IPS-18c (cell line): ENCODE results near the gene HKDC1.
"Not testable (repeated sequence)": the region's sequence is repeated elsewhere in the genome, so short reads cannot be mapped to it uniquely, and the experiment has no call there.

ENCODE experiments used
- H3K4me3 ChIP-seq: 2 replicates; pipeline ENCODE4 v1.7.0; 2013; ENCODE audit warnings: low read depth, mild to moderate bottlenecking, low read length, moderate library complexity; ENCODE audit not compliant: insufficient read depth
- H3K9me3 ChIP-seq: one replicate; pipeline ENCODE4 v1.6.1; 2013; ENCODE audit warnings: mild to moderate bottlenecking, low read length, moderate library complexity; ENCODE audit not compliant: control insufficient read depth, insufficient read depth

The HKDC1 gene

DNA sequence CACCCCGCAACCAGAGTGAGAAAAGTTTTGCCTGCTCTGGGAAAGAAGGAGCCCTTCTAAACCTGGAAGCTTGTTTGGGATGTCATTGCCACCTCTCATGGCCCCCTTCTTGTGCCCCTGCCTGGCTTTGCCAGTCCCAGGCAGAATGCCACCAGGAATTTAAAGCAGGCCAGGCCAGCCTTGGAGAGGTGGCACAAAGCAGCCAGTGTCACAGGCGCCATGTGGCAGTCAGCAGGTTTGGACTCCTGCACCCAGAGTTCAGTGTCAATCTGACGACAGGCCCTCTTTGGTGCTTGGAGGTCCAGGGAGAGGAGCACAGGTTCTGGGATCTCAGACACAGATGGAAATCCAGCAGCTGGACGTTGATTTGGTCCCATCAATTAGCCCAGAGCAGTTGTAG lies 70.9 kb downstream of the HKDC1 start:
- Histone ChIP-seq H3K9me3 (peaks cover 3% of the 10 kb centered on the region), H3K4me3 (no peak overlapping the region)

DNA sequence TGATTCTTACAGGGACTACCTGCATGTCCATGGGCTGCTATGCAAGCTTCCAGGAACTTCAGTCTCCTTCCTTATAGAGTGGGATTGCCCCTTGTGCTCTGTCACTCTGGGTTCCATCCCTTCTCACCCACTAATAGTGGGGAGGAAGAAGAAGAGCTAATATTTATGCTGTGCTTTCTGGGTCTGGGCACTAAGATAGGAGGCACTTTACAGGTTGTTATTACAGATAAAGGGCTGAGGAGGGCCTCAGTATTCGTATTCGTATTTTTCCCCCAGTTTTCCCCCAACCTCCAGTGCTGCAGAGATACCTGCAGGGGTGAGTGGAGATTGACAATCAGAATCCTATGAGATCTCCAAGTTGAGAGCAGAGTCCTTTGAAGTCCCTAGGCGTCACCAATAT lies 72.3 kb downstream of the HKDC1 start:
- no peak overlapping the region for H3K4me3 ChIP-seq
- peaks cover 3% of the 10 kb centered on the region for H3K9me3 ChIP-seq

DNA sequence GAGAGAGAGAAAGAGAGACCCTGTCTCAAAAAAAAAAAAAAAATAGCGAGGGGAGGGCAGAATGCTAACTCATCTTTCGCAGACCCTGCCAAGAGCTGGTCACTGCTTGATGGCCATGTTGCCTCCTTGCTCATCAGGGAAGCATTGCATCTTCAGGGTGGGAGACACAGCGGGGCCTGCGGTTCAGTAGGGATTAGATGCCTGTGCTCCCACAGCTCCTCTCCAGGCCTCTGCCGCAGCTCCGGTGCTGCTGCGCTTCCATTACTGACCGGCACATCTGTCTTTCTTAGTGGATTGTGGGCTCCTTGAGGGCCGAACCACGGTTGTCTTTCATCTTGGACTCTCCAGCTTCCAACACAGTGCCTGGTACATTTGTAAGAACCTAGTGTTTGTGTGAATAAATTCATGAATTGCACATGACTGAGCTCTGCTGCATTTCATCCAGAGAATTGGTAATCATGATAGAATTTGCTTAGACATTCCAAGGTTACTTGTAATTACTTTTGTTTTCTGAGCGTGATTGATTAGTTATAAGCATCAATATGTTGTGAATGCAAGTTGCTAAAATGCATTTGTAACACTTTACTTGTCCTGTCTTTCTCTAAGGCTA lies 75.0 kb downstream of the HKDC1 start:
- peaks cover 3% of the 10 kb centered on the region for H3K9me3 ChIP-seq
- H3K4me3 ChIP-seq, result no peak overlapping the region

DNA sequence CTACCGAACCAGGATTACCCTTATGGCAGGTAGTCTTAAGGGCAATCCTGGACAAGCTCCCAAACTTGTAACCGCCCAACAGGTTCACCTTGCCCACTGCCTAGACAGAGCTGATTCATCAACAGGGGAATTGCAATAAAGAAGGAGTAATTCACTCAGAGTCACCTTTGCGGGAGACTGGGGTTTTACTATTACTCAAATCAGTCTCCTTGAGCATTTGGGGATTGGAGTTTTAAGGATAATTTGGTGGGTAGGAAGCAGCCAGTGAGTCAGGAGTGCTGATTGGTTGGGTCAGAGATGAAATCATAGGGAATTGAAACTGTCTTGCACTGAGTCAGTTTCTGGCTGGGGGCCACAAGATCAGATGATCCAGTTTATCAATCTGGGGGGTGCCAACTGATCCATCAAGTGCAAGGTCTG lies 83.5 kb downstream of the HKDC1 start:
- Histone ChIP-seq H3K4me3 (no peak overlapping the region), H3K9me3 (peaks cover 2% of the 10 kb centered on the region)

DNA sequence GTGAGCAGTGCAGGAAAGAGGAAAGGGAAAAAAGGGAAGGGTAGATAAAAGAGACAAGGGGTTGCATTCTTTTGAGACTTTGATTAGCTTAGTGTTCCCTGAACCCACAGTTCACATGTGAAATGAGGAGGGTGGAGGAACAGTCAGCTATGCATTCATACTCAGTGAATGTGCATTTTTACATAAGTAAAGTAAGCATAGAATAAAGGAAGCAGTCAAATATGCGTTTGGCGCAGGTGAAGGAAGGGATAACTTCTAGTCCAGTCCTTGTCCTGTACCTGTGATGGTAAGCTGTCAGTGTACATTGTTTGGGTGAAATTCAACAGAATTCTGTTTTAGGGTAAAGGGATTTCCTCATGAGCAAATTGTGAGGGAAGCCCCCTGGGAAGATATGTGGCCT lies 86.3 kb downstream of the HKDC1 start:
- no peak overlapping the region for H3K4me3 ChIP-seq
- no peaks in the 10 kb centered on the region for H3K9me3 ChIP-seq

GRCh38 chr10:69307434-69307833 lies 87.3 kb downstream of the HKDC1 start:
- Histone ChIP-seq H3K9me3 (no peaks in the 10 kb centered on the region), H3K4me3 (no peak overlapping the region)

DNA sequence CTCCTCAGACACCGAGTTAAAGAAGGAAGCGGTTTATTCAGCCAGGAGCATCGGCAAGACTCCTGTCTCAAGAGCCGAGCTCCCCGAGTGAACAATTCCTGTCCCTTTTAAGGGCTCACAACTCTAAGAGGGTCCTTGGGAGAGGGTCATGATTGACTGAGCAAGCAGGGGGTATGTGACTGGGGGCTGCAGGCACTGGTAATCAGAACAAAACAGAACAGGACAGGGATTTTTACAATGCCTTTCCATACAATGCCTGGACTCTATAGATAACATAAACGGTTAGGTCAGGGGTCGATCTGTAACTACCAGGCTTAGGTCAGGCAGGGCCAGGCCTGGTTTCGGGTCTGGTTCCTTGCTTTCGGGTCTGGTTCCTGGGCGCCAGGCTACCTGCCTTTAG lies 88.2 kb downstream of the HKDC1 start:
- not testable (repeated sequence) for H3K4me3 ChIP-seq, H3K9me3 ChIP-seq

DNA sequence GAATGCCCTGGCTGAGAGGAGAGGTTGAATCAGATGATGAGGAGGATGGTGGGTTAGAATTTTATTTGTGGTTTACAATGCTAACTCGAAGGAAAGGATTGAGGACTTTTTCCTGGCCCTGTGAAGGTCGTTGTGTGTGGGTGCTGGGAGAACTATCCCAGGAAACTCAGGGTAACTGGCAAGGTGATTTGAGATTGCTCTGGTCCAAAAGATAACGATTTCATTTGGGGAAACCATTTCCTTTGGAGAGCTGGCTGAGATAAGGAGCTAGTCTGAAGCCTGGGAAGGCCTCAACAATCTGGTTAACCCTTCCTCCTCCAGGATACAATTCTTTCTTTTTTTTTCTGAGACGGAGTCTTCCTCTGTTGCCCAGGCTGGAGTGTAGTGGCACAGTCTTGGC lies 91.2 kb downstream of the HKDC1 start:
- H3K9me3 ChIP-seq, result peaks cover 2% of the 10 kb centered on the region
- no peak overlapping the region for H3K4me3 ChIP-seq

GRCh38 chr10:69312528-69312927 lies 92.4 kb downstream of the HKDC1 start:
- no peak overlapping the region for H3K4me3 ChIP-seq

DNA sequence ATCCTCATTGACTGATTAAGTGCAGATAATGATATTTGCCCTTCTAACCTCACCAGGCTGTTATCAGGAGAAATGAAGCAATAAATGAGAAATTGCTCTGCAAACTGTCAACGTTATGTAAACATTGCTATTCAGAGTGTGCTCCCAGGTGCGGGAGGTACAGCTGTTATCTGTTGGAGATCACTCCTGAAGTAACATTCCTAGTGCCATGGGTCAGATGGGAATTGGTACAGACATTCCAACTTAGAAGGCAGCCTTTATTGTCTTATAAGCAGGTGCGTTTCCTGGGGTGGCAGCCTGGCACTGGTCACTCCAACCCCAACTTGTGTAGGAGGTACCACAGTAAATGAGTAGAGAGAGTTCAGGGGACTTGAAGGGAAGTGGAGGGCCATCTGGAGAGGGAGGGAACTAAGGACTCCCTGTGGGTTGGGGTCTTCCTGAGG lies 95.0 kb downstream of the HKDC1 start:
- Histone ChIP-seq H3K4me3 (no peak overlapping the region), H3K9me3 (peaks cover 4% of the 10 kb centered on the region)

More at GRCh38 chr10:69312528-69312927, 92.4 kb downstream of the HKDC1 start:
- H3K9me3 ChIP-seq, result peaks cover 2% of the 10 kb centered on the region

GRCh38 chr10:69315610-69316312 lies 95.6 kb downstream of the HKDC1 start:
- peaks cover 4% of the 10 kb centered on the region for H3K9me3 ChIP-seq
- H3K4me3 ChIP-seq, result no peak overlapping the region

- Histone ChIP-seq H3K4me3 (no peak overlapping the region), H3K9me3 (peaks cover 4% of the 10 kb centered on the region)
Measured at GRCh38 chr10:69316313-69317059, 96.4 kb downstream of the HKDC1 start.
